ENCODE measurements around the gene MTMR10.

- no peak for TF ChIP-seq CTCF (IDR thresholded peaks at IDR 0.05)
- TF ChIP-seq EP300 (IDR thresholded peaks at IDR 0.05): no peak
These were observed 33.6 kb upstream of the MTMR10 start for GRCh38 chr15:31024979-31025378.

Measured in sigmoid colon (tissue), 4 donors.